ENCODE results near the gene MYH10.
"Not testable (repeated sequence)": the region's sequence is repeated elsewhere in the genome, so short reads cannot be mapped to it uniquely, and the experiment has no call there.

The MYH10 gene

DNA sequence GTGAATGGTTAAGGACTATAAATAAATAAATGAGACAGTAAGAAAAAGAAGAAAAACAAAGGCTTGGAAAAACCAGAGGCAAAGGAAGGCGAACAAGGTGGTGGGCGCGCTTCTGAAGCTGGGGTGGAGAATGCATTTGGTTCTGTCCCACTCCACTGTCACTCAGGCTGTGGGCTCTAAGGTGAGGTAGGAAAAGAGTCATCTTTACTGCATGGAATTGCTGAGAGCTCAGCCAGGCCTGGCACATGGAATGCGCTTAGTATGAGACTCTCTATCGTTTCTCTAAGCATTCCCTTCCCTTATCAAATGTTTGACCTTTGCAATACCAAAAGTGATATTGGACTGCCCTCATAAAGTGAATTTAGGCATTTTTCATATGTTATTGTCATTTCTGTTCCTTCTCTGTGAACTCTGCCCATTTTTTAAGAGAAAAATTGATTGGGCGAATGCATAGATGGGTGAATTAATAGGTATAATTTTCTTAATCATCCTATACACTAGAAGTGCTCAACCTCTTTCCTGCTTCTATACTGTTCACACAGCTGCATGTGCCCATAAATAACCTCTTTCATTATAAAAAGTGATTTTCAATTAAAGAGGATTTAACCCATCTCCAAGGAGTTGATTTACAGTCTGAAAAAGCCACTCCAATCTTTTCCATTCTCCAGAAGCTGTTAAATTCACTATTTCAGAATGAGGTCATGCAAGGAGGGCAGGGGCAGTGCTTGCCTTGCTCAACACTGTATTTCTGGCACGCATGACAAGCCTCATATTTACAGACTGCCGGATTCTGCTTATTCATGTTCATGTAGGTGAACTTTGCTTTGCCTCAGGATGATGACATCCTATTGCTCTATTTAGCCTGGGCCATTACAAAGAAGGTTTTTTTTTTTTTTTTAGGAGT lies 87.7 kb downstream of the MYH10 start:
- peak; percentile 54 for DNase-seq

DNA sequence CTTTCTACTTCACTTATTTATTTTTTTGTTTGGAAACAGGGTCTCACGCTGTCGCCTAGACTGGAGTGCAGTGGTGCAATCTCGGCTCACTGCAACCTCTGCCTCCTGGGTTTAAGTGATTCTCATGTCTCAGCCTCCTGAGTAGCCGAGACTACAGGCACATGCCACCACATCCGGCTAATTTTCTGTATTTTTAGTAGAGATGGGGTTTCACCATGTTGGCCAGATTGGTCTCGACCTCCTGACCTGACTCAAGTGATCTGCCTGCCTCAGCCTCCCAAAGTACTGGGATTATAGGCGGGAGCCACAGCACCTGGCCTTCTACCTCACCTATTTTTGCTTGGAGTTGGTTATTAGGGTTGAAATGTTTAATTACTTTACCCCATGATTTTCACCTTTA lies 90.5 kb downstream of the MYH10 start:
- DNase-seq = not testable (repeated sequence)

GRCh38 chr17:8537734-8538133 lies 92.8 kb downstream of the MYH10 start:
- no peak for DNase-seq

- no peak for DNase-seq
Measured at GRCh38 chr17:8534498-8535188, 95.9 kb downstream of the MYH10 start.

DNA sequence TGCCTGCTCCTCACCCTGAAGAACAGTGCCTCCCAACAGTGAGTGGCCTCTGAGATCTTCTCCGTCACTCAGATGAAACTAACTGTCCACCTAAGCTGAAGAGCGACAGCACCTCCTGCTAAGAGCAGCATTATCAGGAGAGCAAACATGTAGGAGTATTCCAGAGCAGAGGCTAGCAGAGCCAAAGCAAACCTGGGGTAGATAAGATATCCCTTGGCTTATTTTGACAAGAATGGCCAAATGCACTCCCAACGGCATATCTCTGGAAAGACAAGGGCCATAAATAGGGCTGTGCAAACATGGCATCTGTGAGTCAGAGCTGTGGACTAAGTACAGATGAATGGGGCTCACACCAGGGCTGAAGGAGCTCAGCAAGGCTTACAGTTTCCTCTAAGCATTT lies 98.5 kb downstream of the MYH10 start:
- DNase-seq = no peak

- no peak for DNase-seq
Measured at GRCh38 chr17:8522577-8522976, 107.9 kb downstream of the MYH10 start.

DNA sequence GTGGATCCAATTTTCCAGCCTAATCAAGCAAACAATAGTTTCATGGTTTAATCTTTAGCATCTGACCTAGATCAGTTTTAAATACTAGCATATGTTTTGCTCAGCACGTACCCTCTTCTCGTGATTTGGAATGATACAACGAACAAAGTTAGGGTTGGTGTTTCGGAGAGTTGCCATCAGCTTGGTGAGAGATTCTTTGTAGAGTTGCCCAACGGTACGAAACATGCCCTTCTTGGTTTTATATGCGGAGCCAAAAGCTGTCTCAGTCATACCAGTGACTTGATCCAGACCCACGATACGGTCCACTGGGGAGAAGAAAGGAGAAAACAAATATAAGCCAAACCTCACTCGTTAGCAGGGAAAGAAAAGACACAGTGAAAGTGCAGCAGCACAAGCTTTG lies 109.5 kb downstream of the MYH10 start:
- no peak for DNase-seq

GRCh38 chr17:8518850-8519249 lies 111.7 kb downstream of the MYH10 start:
- DNase-seq = no peak

- DNase-seq = no peak
Measured at GRCh38 chr17:8518326-8518725, 112.2 kb downstream of the MYH10 start.

DNA sequence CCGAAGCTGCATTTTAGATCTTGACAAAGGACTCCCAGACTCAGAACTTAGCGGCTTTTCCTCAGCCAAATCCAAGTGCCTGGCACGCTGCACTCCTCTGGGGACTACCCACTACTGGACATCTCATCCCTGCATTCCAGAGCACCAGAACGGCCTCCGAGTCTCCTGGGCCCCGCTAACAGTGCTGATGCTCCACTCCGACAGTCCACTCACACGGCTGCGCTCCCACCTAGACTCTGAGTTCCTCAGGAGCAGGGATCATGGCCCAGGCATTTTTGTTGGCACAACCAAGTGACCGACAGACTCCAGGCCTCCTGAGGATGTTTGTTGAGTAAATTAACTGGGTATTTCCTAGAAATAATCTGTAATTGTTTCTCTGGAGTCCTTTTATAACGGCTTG lies 115.7 kb downstream of the MYH10 start:
- DNase-seq = no peak

DNA sequence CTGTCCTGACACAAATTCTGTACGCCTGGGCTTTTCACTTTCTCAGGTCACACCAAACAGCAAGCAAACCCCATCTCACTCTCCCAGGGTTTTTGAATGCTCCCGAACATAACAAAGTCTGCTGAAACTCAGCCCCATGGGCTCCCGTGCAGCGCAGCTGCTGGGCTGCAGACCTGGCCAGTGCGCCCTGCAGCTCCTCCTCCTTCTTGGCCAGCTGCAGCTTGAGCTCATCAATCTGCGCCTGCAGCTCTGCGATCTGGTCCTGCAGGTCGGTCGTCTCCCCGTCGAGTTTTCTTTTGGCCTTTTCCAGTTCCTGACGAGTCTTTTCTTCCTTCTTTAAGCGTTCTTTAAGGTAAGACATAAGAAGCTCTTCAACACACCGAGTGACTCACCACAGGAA lies 124.4 kb downstream of the MYH10 start:
- no peak for DNase-seq

GRCh38 chr17:8504460-8505207 lies 125.9 kb downstream of the MYH10 start:
- DNase-seq = no peak

- DNase-seq = no peak
Measured at GRCh38 chr17:8503807-8504206, 126.7 kb downstream of the MYH10 start.

- DNase-seq = no peak
Measured at GRCh38 chr17:8503368-8503767, 127.2 kb downstream of the MYH10 start.

DNA sequence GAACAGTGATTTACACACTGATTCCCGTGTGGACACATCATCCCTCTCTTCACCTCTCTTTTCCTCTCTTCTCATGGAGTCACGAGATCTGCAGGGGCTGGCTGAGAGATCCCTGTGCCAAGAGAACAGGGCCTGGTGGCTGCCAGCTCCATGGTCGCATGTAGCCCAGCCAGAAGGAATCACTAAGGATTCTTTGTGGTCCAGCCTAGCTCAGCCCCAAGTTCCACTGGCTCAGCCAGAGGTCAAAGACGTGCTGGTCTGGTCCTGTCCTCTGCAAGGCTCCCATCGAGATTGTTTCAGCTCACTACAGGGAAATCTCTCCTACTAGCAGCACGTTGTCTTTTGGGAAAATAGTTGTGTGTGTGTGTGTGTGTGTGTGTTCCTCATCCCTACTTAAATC lies 128.4 kb downstream of the MYH10 start:
- no peak for DNase-seq

- DNase-seq = no peak
Measured at GRCh38 chr17:8500609-8501008, 129.9 kb downstream of the MYH10 start.

- no peak for DNase-seq
Measured at GRCh38 chr17:8499614-8500013, 130.9 kb downstream of the MYH10 start.

GRCh38 chr17:8499171-8499570 lies 131.4 kb downstream of the MYH10 start:
- DNase-seq = no peak

DNA sequence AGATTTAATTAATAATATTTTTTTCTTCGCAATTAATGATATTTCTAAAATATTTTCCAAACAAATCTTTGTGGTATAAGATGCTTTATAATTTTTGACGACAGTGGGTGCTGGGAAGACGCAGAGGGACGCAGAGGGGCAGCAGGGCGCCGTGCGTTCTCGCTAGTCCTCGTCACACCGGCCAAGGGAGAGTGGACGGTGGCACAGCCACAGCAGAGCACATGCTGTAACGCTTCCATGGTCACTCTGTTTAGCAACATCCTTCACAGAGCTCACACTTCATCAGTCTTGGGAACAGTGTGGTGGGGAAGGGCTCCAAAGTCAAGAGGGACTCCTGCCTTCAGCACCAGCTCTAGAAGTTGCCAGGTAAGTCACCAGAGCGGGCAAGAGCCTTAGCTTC lies 134.4 kb downstream of the MYH10 start:
- no peak for DNase-seq

DNA sequence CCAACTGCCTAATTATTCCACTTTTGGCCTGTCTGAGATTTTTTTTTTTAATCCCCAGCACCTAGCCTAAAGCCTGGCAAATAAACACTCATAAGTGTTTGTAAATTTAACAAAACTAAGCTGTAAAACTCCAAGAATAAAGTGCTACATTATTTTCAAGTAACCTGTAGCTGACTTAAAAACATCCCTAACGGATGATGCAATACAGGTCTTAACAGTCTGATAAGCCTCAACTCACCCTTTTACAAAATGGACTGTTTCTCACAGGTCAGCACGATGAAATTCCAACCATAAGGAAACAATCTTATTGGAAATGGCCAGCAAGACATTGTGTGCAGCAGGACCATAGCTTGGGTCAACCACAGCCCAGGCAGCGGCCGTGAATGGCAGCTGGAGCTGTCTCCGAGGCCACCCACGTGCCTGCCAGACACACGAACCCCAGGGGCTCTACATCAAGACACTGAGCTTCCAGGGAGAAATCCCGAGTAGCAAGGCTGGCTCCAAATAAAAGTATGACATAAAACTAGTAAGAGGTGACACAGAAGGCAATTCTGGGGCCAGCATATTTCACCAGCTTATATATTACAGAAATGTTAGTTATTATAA lies 135.9 kb downstream of the MYH10 start:
- no peak for DNase-seq

- no peak for DNase-seq
Measured at GRCh38 chr17:8494021-8494420, 136.5 kb downstream of the MYH10 start.

DNA sequence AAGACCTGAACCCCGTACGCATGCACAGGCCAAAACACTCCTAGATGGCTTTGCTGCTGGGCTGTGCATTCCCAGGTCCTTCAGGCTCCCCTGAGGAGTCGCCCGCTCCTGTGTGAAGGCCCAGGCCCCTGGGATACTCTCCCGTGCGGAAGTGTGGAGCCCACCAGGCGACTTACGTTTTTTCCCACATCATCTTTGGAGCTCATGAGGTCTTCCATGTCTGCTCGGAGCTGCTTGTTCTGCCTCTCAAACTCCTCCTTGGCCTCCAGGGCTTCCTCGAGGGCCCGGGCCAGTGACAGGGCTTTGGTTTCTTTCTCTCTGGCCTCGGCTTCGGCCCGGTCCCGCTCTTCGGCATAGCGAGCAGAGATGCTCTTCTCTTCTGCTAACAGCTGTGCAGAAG lies 138.4 kb downstream of the MYH10 start:
- DNase-seq = no peak
